Brain microvascular endothelial cell (primary cell): ENCODE data around the gene OSER1.

ENCODE experiments used
- DNase-seq: peaks from one replicate; pipeline ENCODE4 v3.0.0-alpha.2; 2020
- H3K27ac ChIP-seq: fragments of 250-450 bp; sonication (Bioruptor Pico); 2 replicates; pipeline ENCODE4 v1.5.1; 2020; ENCODE audit warnings: mild to moderate bottlenecking, moderate library complexity
- H3K27me3 ChIP-seq: fragments of 250-450 bp; sonication (Bioruptor Pico); replicated peaks from 2 replicates; pipeline ENCODE4 v1.5.1; 2020; ENCODE audit warnings: mild to moderate bottlenecking
- H3K36me3 ChIP-seq: fragments of 250-450 bp; sonication (Bioruptor Pico); replicated peaks from 2 replicates; pipeline ENCODE4 v1.5.1; 2020; ENCODE audit warnings: mild to moderate bottlenecking
- H3K4me3 ChIP-seq: 2 replicates; pipeline ENCODE4 v1.5.1; 2011; ENCODE audit warnings: low read depth, mild to moderate bottlenecking, control low read depth, low read length, moderate library complexity
- CTCF ChIP-seq: IDR thresholded peaks from 2 replicates; pipeline ENCODE4 v1.5.1; 2011; ENCODE audit warnings: low read depth, mild to moderate bottlenecking, moderate library complexity, low read length, control low read depth, inconsistent platforms; ENCODE audit errors: missing control alignments
- in situ Hi-C: cut with HindIII; loops from 2 replicates; pipeline ENCODE4 v1.10.0; 2017; ENCODE audit warnings: low sequenced_read_pairs, low pct_ligation_motif_present

The OSER1 gene

DNA sequence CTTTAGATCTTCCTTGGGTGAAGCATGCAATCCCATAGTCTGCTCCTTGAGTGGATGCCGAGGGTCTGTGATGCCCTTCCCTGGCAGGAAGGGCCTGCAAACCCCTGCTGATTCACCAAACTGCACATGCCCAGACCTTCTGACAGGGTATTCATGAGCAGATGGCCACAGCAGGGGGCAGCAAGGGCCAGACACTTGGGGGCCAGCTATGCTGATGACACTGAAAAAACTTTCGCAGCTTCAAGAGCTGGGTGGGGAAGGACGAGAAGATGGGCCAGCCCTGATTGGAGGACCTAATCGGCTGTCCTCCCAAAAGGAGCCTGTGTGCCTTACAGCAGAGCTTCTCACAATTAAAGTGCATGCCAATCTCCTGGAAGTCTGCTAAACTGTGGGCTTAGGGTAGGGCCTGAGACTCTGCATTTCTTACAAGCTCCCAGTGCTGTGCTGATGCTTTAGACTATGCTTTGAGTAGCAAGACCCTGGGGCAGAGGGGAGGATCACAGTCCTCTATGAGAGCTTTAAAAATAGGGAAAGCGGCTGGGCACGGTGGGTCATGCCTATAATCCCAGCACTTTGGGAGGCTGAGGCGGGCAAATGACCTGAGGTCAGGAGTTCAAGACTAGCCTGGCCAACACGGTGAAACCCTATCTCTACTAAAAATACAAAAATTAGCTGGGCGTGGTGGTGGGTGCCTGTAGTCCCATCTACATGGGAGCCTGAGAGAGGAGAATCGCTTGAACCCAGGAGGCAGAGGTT lies 21.3 kb upstream of the OSER1 start:
- Histone ChIP-seq H3K36me3 (no peaks in the 10 kb centered on the region), H3K4me3 (no peak overlapping the region), H3K27ac (no peak overlapping the region), H3K27me3 (no peaks in the 10 kb centered on the region)
- no peak for DNase-seq
- no peak for TF ChIP-seq CTCF
- in situ Hi-C loops, result no loop called here

DNA sequence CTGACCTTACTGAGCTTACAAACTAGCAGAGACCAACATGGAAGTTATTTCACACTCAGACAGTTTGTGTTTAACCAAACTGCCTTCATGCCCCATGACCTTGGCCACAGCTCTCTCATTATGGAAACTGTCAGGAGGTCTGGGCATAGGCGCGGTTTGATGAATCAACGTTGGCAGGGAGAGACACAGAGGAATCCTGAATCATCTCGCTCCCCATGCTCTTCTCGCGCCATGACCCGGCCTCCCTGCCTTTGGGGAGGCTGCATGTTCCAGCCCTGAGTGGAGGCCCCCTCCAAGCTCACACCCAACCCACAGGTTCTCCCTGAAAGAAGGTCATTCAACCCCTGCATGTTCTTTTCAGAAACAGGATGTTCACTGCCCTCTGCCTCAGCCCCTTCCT lies 20.6 kb upstream of the OSER1 start:
- DNase-seq, result no peak
- in situ Hi-C loops, result no loop called here
- no peak for TF ChIP-seq CTCF

GRCh38 chr20:44228465-44229258 lies 18.1 kb upstream of the OSER1 start:
- no peak for DNase-seq
- in situ Hi-C loops, result no loop called here
- Histone ChIP-seq H3K36me3 (no peaks in the 10 kb centered on the region), H3K4me3 (no peak overlapping the region), H3K27ac (no peak overlapping the region), H3K27me3 (no peaks in the 10 kb centered on the region)
- no peak for TF ChIP-seq CTCF

More for the DNA sequence above, 20.6 kb upstream of the OSER1 start:
- Histone ChIP-seq H3K27ac (no peak overlapping the region), H3K4me3 (no peak overlapping the region), H3K36me3 (no peaks in the 10 kb centered on the region), H3K27me3 (no peaks in the 10 kb centered on the region)

DNA sequence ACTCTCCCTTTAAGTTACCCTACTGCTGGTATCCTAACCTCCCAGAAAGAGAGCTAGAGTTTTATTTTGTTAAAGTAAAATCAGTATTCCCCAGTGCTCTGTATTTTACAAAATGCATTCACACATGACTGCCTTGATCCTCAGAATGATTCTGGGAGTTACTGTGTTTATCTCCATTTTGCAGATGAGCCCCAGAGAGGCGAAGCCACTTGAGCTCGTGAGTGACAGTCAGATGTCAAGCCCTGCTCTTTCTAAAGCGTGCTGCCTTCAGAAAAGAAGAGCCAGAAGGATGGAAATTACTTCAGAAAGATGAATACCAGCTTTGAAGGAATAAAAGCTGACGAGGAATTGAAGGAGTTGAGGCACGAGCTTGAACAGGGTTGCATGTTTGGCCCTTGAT lies 14.1 kb upstream of the OSER1 start:
- no peak for DNase-seq
- in situ Hi-C loops, result no loop called here
- Histone ChIP-seq H3K27me3 (no peaks in the 10 kb centered on the region), H3K4me3 (no peak overlapping the region), H3K36me3 (no peaks in the 10 kb centered on the region), H3K27ac (no peak overlapping the region)
- TF ChIP-seq CTCF, result no peak

- no peak for TF ChIP-seq CTCF
- DNase-seq, result no peak
- Histone ChIP-seq H3K4me3 (no peak overlapping the region), H3K36me3 (no peaks in the 10 kb centered on the region), H3K27me3 (no peaks in the 10 kb centered on the region), H3K27ac (no peak overlapping the region)
- in situ Hi-C loops, result no loop called here
These were observed 13.2 kb upstream of the OSER1 start for GRCh38 chr20:44223721-44224120.
